H1 (cell line): ENCODE data around the gene DFFA. TPM values are rescaled to one million over a fixed set of nuclear protein-coding genes. Genes with fewer than 3 reads are reported as not detected.

Experiments used
- CTCF ChIA-PET: fragments of 300-600 bp; sonication (Branson Sonifier 250); formaldehyde crosslinking; loops from one replicate; lab custom pipeline; 2021; ENCODE audit not compliant: partially characterized antibody; lab: Charles Lee
- POLR2A ChIA-PET: fragments of 300-600 bp; sonication (Branson Sonifier 250); formaldehyde crosslinking; loops from one replicate; lab custom pipeline; 2021; ENCODE audit warnings: inconsistent platforms; ENCODE audit not compliant: partially characterized antibody; lab: Charles Lee
- DNase-seq, 2 experiments: peaks; one replicate each; pipeline versions ENCODE4 v3.0.0 to v3.0.0-alpha.2; 2010 to 2022; ENCODE audit warnings: low spot score in 2 of 2, low read depth in 1 of 2, mixed read lengths in 1 of 2
- FAIRE-seq: peaks from 2 replicates; lab custom pipeline; 2011; peaks lifted over from hg19 to GRCh38; lab: Jason Lieb, UNC
- H2AFZ ChIP-seq: 2 replicates; pipeline ENCODE4 v1.8.1; 2012; ENCODE audit warnings: low read length, inconsistent platforms
- H2AK5ac ChIP-seq: 2 replicates; pipeline ENCODE4 v1.6.1; 2013; ENCODE audit warnings: low read depth, low read length
- H2BK120ac ChIP-seq: replicated peaks from 2 replicates; pipeline ENCODE3; 2013; ENCODE audit warnings: low read depth, low read length, inconsistent platforms
- H2BK12ac ChIP-seq: 2 replicates; pipeline ENCODE4 v1.6.1; 2013; ENCODE audit warnings: low read depth, low read length
- H2BK15ac ChIP-seq: 2 replicates; pipeline ENCODE4 v1.6.1; 2013; ENCODE audit warnings: low read length
- H2BK20ac ChIP-seq: 2 replicates; pipeline ENCODE4 v1.6.1; 2013; ENCODE audit warnings: low read length
- H2BK5ac ChIP-seq: 2 replicates; pipeline ENCODE4 v1.6.1; 2013; ENCODE audit warnings: low read depth, low read length
- H3K14ac ChIP-seq: 2 replicates; pipeline ENCODE4 v1.6.1; 2013; ENCODE audit warnings: inconsistent platforms; ENCODE audit not compliant: insufficient read length
- H3K18ac ChIP-seq: 2 replicates; pipeline ENCODE4 v1.6.1; 2013; ENCODE audit warnings: low read length; ENCODE audit errors: extremely low read depth
- H3K23ac ChIP-seq: 2 replicates; pipeline ENCODE4 v1.6.1; 2013; ENCODE audit warnings: inconsistent platforms; ENCODE audit not compliant: insufficient read length
- H3K23me2 ChIP-seq: 2 replicates; pipeline ENCODE4 v1.6.1; 2013; ENCODE audit warnings: low read depth, low read length
- H3K27ac ChIP-seq: 2 replicates; pipeline ENCODE4 v1.6.1; 2011; ENCODE audit warnings: low read depth, low read length, inconsistent platforms
- H3K27me3 ChIP-seq, 4 experiments: replicated peaks in 1 of 4; 1 replicate in 1 of 4; 2 replicates in 3 of 4; pipeline versions ENCODE4 v1.6.1 to v1.8.1; 2011 to 2013; ENCODE audit warnings: low read length in 3 of 4, mild to moderate bottlenecking in 3 of 4, inconsistent platforms in 2 of 4, mixed read lengths in 2 of 4, moderate library complexity in 1 of 4; ENCODE audit not compliant: control insufficient read depth in 3 of 4, insufficient read depth in 3 of 4; ENCODE audit errors: extremely low read depth in 1 of 4
- H3K36me3 ChIP-seq, 4 experiments: 2 replicates each; pipeline versions ENCODE4 v1.6.1 to v1.8.1; 2011 to 2013; ENCODE audit warnings: mild to moderate bottlenecking in 4 of 4, low read length in 3 of 4, moderate library complexity in 2 of 4, control low read depth in 1 of 4, inconsistent platforms in 1 of 4; ENCODE audit not compliant: insufficient read depth in 4 of 4, control insufficient read depth in 2 of 4
- H3K4ac ChIP-seq: replicated peaks from 2 replicates; pipeline ENCODE3; 2013; ENCODE audit warnings: low read length, low read depth, mixed read lengths, inconsistent platforms; ENCODE audit not compliant: insufficient read length
- H3K4me1 ChIP-seq, 4 experiments: replicated peaks in 1 of 4; 1 replicate in 1 of 4; 2 replicates in 3 of 4; pipeline versions ENCODE4 v1.6.1 to v1.8.1; 2011 to 2013; ENCODE audit warnings: low read length in 3 of 4, inconsistent platforms in 2 of 4, mixed read lengths in 1 of 4; ENCODE audit not compliant: insufficient read depth in 4 of 4, control insufficient read depth in 3 of 4
- H3K4me2 ChIP-seq, 2 experiments: 2 replicates each; pipeline versions ENCODE4 v1.6.1 to v1.8.1; 2011 to 2013; ENCODE audit warnings: low read depth in 2 of 2, low read length in 2 of 2, control low read depth in 1 of 2, inconsistent platforms in 1 of 2, mild to moderate bottlenecking in 1 of 2; ENCODE audit not compliant: insufficient read depth in 1 of 2
- H3K4me3 ChIP-seq, 4 experiments: fragments of 200-600, 300-600 bp in 1 of 4; sonication (generic), shearing (Covaris generic), sonication (Bioruptor Twin) in 1 of 4; 2 replicates each; pipeline versions ENCODE4 v1.5.1 to v1.8.1; 2011 to 2016; ENCODE audit warnings: low read length in 4 of 4, low read depth in 3 of 4, control low read depth in 2 of 4, inconsistent platforms in 2 of 4, mild to moderate bottlenecking in 2 of 4, mixed read lengths in 1 of 4, moderate library complexity in 1 of 4; ENCODE audit not compliant: insufficient read depth in 2 of 4; ENCODE audit errors: extremely low read depth in 1 of 4
- H3K56ac ChIP-seq: replicated peaks from 2 replicates; pipeline ENCODE3; 2013; ENCODE audit warnings: low read depth, mild to moderate bottlenecking, mixed read lengths, low read length, inconsistent platforms; ENCODE audit not compliant: insufficient read length
- H3K79me1 ChIP-seq: 2 replicates; pipeline ENCODE4 v1.6.1; 2013; ENCODE audit warnings: low read depth, low read length, control low read depth
- H3K79me2 ChIP-seq, 2 experiments: 2 replicates each; pipeline versions ENCODE4 v1.6.1 to v1.8.1; 2012 to 2013; ENCODE audit warnings: low read length in 2 of 2, mild to moderate bottlenecking in 2 of 2, inconsistent platforms in 1 of 2; ENCODE audit not compliant: insufficient read depth in 2 of 2, control insufficient read depth in 1 of 2
- H3K9ac ChIP-seq, 4 experiments: replicated peaks in 1 of 4; 1 replicate in 1 of 4; 2 replicates in 3 of 4; pipeline versions ENCODE4 v1.6.1 to v1.8.1; 2011 to 2013; ENCODE audit warnings: low read depth in 3 of 4, low read length in 3 of 4, control low read depth in 2 of 4, mild to moderate bottlenecking in 2 of 4, moderate library complexity in 2 of 4, inconsistent platforms in 1 of 4; ENCODE audit errors: extremely low read depth in 1 of 4
- H3K9me3 ChIP-seq, 2 experiments: 2 replicates each; pipeline versions ENCODE4 v1.6.1 to v1.8.1; 2012 to 2013; ENCODE audit warnings: mild to moderate bottlenecking in 2 of 2, moderate library complexity in 2 of 2, control low read depth in 1 of 2, inconsistent platforms in 1 of 2, low read depth in 1 of 2, low read length in 1 of 2, mixed read lengths in 1 of 2; ENCODE audit not compliant: insufficient read depth in 2 of 2
- H4K20me1 ChIP-seq, 2 experiments: replicated peaks in 1 of 2; 2 replicates each; pipeline versions ENCODE3 to v1.8.1; 2011 to 2013; ENCODE audit warnings: inconsistent platforms in 2 of 2, low read length in 2 of 2, mild to moderate bottlenecking in 1 of 2; ENCODE audit not compliant: insufficient read depth in 2 of 2, control insufficient read depth in 1 of 2
- H4K5ac ChIP-seq: 2 replicates; pipeline ENCODE4 v1.6.1; 2013; ENCODE audit warnings: low read length, low read depth, mixed read lengths, inconsistent platforms; ENCODE audit not compliant: insufficient read length
- H4K8ac ChIP-seq: 2 replicates; pipeline ENCODE4 v1.8.0; 2013; ENCODE audit warnings: mild to moderate bottlenecking, moderate library complexity, low read length, inconsistent platforms; ENCODE audit not compliant: insufficient read depth; ENCODE audit errors: extremely low read depth
- H4K91ac ChIP-seq: replicated peaks from 2 replicates; pipeline ENCODE3; 2013; ENCODE audit warnings: low read length, mixed read lengths, inconsistent platforms; ENCODE audit not compliant: insufficient read length
- CBX5 ChIP-seq: fragments of 300-800, 300-1000 bp; sonication (generic); IDR thresholded peaks from 2 replicates; pipeline ENCODE4 v1.7.1; 2016; ENCODE audit warnings: antibody characterized with exemption, low read length, low read depth
- EP300 ChIP-seq, 2 experiments: IDR thresholded peaks; 1 replicate in 1 of 2; 2 replicates in 1 of 2; pipeline ENCODE4 v1.6.1; 2011 to 2012; ENCODE audit warnings: low read depth in 2 of 2, low read length in 2 of 2, mild to moderate bottlenecking in 2 of 2, borderline replicate concordance in 1 of 2, inconsistent platforms in 1 of 2, moderate library complexity in 1 of 2
- YY1 ChIP-seq: IDR thresholded peaks from 2 replicates; pipeline ENCODE4 v1.6.1; 2011; ENCODE audit warnings: low read depth, mild to moderate bottlenecking, low read length
- WGBS, 2 experiments: shearing (Covaris generic) in 1 of 2; methylation state at CpG; one replicate each; pipeline versions ENCODE4 v1.1.6 to v1.1.7; 2013 to 2015; ENCODE audit warnings: low lambda C conversion rate in 2 of 2, mixed read lengths in 2 of 2, inconsistent platforms in 1 of 2, low coverage in 1 of 2, missing lambda C conversion rate in 1 of 2; ENCODE audit not compliant: insufficient replicate concordance in 2 of 2, insufficient coverage in 1 of 2, insufficient read length in 1 of 2; ENCODE audit errors: extremely low coverage in 1 of 2, missing lambda C conversion rate in 1 of 2; 5-methylcytosine and 5-hydroxymethylcytosine counted together
- polyA plus RNA-seq, 7 experiments: library from polyadenylated mRNA; depleted of rRNA in 3 of 7; stranded (reverse) in 5 of 7; unstranded in 2 of 7; fragments of >200 nt in 5 of 7; fragments of 200-250 nt in 2 of 7; gene quantifications; 1 replicate in 5 of 7; 2 replicates in 1 of 7; 4 replicates in 1 of 7; pipeline versions ENCODE4 v1.2.1 to v1.2.3, GENCODE V29; 2011 to 2013; ENCODE audit warnings: missing spikeins in 2 of 7, mixed read lengths in 2 of 7
- total RNA-seq: library from RNA; stranded (reverse); fragmentation: NEBNext Ultra II Directional; extraction: Animal tissue kit (Norgen Biotek cat#: 25700); gene quantifications from 2 replicates; pipeline ENCODE4 v1.2.1, GENCODE V29; 2021

The DFFA gene
- total and polyA plus RNA-seq, 2 of the 8 experiments (the other 6 are each of a cell fraction or from before 2014, with no cell fraction given) = 34.3 to 79.9 TPM

DNA sequence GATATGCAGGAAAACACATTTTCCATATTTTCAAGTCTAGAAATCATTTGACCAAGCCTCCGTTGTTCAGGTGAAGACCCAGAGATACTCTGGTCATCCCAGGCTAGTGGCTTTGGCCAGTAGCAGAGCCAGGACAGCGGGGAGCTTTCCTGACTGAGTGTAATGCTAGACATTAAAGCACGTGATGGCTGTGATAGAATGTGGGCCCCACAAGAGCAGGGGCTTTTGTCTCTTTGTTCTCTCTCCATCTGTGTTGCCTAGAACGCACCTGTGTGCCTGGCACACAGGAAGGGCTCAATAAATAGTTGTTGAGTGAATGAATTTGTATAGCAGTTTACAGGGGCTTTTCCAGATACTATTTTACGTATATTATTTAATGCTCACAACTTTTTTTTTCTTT, 31.5 kb downstream of the DFFA start:
- Histone ChIP-seq H3K4me3 (no peak overlapping the region), H3K27ac (no peak overlapping the region), H3K27me3 (no peaks in the 10 kb centered on the region; a peak in 1 of 7 replicates), H3K36me3 (peaks cover 0 to 9% (median 0%) of the 10 kb centered on the region in 4 experiments; a peak in 2 of 8 replicates), H2BK15ac (no peak overlapping the region), H3K4ac (no peak overlapping the region), H4K5ac (no peak overlapping the region), H3K9me3 (no peaks in the 10 kb centered on the region), H3K14ac (no peak overlapping the region), H3K56ac (no peak overlapping the region), H3K79me1 (no peaks in the 10 kb centered on the region; the same call in 1 of the 2 replicates), H4K20me1 (no peaks in the 10 kb centered on the region), H3K4me1 (no peaks in the 10 kb centered on the region), H4K91ac (no peak overlapping the region), H3K23ac (no peak overlapping the region), H2BK12ac (no peak overlapping the region), H2BK20ac (no peak overlapping the region), H3K9ac (no peak overlapping the region), H3K23me2 (no peaks in the 10 kb centered on the region; the same call in 1 of the 2 replicates), H2AK5ac (no peak overlapping the region), H2AFZ (no peak overlapping the region), H2BK5ac (no peak overlapping the region), H2BK120ac (no peak overlapping the region), H3K4me2 (no peak overlapping the region), H3K18ac (no peak overlapping the region), H3K79me2 (no peaks in the 10 kb centered on the region), H4K8ac (no peak overlapping the region)
- FAIRE-seq (no peak), DNase-seq (no peak)
- CTCF ChIA-PET = interaction anchor here (3.2 kb wide), 1 partner anchor 10 kb away, joined by 12 read pairs; the partner anchor contains the start of gene CENPS
- 92% methylated on average over 5 of the region's 5 CpGs; no CpG with 5 or more reads in 1 of the 2 experiments for WGBS, 2 experiments
- TF ChIP-seq CBX5 (no peak), YY1 (no peak), EP300 (IDR thresholded peaks at IDR 0.05; ENCODE audit: borderline replicate concordance in 1 of 2, low read depth in 2 of 2, low read length in 2 of 2) (no peak)
- POLR2A ChIA-PET = interaction anchor here (1.1 to 1.6 kb wide), 2 partner anchors 10 to 72 kb away, joined by 3 read pairs; partner anchors contain the start of gene CENPS
